ENCODE data around the gene COQ2.

The COQ2 gene

GRCh38 chr4:83214079-83214478, 70.5 kb downstream of the COQ2 start:
- DNase-seq = no peak
